Stimulated activated naive CD4-positive, alpha-beta T cell (primary cell): Measurements from ENCODE around the gene PTPRZ1.

Experiments
- DNase-seq, 6 experiments: peaks; one replicate each; lab custom pipeline; 2025; lab: John Stamatoyannopoulos, UW

The PTPRZ1 gene

GRCh38 chr7:122054393-122054792 is 181.4 kb downstream of the PTPRZ1 start:
- DNase-seq = no peak

- no peak for DNase-seq
These were observed 182.1 kb downstream of the PTPRZ1 start for GRCh38 chr7:122055073-122055472.

- DNase-seq = no peak
These were observed 184.0 kb downstream of the PTPRZ1 start for GRCh38 chr7:122056977-122057376.

- DNase-seq = no peak
These were observed 186.6 kb downstream of the PTPRZ1 start for GRCh38 chr7:122059542-122059941.

GRCh38 chr7:122063146-122063545 is 190.2 kb downstream of the PTPRZ1 start:
- no peak for DNase-seq

- DNase-seq = no peak
These were observed 192.0 kb downstream of the PTPRZ1 start for GRCh38 chr7:122064971-122065370.

- DNase-seq = no peak
These were observed 194.1 kb downstream of the PTPRZ1 start for GRCh38 chr7:122067077-122067476.

GRCh38 chr7:122068046-122068445 is 195.1 kb downstream of the PTPRZ1 start:
- no peak for DNase-seq

- no peak for DNase-seq
These were observed 196.0 kb downstream of the PTPRZ1 start for GRCh38 chr7:122068999-122069398.

GRCh38 chr7:122070062-122070461 is 197.1 kb downstream of the PTPRZ1 start:
- no peak for DNase-seq

GRCh38 chr7:122070834-122071233 is 197.9 kb downstream of the PTPRZ1 start:
- no peak for DNase-seq

- DNase-seq = no peak
These were observed 199.3 kb downstream of the PTPRZ1 start for GRCh38 chr7:122072272-122072671.

- DNase-seq = no peak
These were observed 200.1 kb downstream of the PTPRZ1 start for GRCh38 chr7:122072924-122073599.

- DNase-seq = no peak
These were observed 200.7 kb downstream of the PTPRZ1 start for GRCh38 chr7:122073635-122074034.

- no peak for DNase-seq
These were observed 209.2 kb downstream of the PTPRZ1 start for GRCh38 chr7:122082160-122082559.

- DNase-seq = no peak
These were observed 209.7 kb downstream of the PTPRZ1 start for GRCh38 chr7:122082670-122083069.

- DNase-seq = peak in 5 of 6 experiments; percentile 3 to 52 (median 15)
These were observed 220.2 kb downstream of the PTPRZ1 start for GRCh38 chr7:122092964-122093797.

GRCh38 chr7:122094549-122094948 is 221.6 kb downstream of the PTPRZ1 start:
- DNase-seq = no peak

- no peak for DNase-seq
These were observed 222.7 kb downstream of the PTPRZ1 start for GRCh38 chr7:122095642-122096041.

- no peak for DNase-seq
These were observed 227.1 kb downstream of the PTPRZ1 start for GRCh38 chr7:122100021-122100420.

- DNase-seq = no peak
These were observed 230.1 kb downstream of the PTPRZ1 start for GRCh38 chr7:122103064-122103463.
